K562 (cell line): ENCODE data around the gene NANOG.

ENCODE experiments used
- EZH2 ChIP-seq: IDR thresholded peaks from 2 replicates; pipeline ENCODE4 v1.6.1; 2012; ENCODE audit warnings: low read depth, mild to moderate bottlenecking, inconsistent platforms, low read length, borderline replicate concordance
- GATA2 ChIP-seq: sonication (generic); formaldehyde crosslinking; IDR thresholded peaks from 2 replicates; pipeline ENCODE4 v1.4.0; 2020; ENCODE audit warnings: mild to moderate bottlenecking, missing genetic modification reagents
- MTA2 ChIP-seq: fragments of 450-650 bp; IDR thresholded peaks from 2 replicates; pipeline ENCODE4 v1.6.1; 2016; ENCODE audit warnings: low read depth
- MYC ChIP-seq, 2 experiments: fragments of 250-450 bp in 1 of 2; sonication (Bioruptor Pico) in 1 of 2; IDR thresholded peaks; 2 replicates each; pipeline versions ENCODE4 v1.5.1 to v1.6.1; 2012 to 2021; ENCODE audit warnings: low read depth in 2 of 2, borderline replicate concordance in 1 of 2, improper control_type of control experiment in 1 of 2, low read length in 1 of 2, mild to moderate bottlenecking in 1 of 2, moderate library complexity in 1 of 2
- POLR2A ChIP-seq: fragments of 450-650 bp; conservative IDR thresholded peaks from 2 replicates; pipeline ENCODE4 v1.6.1; 2016
- POLR3A ChIP-seq: IDR thresholded peaks from 2 replicates; pipeline ENCODE4 v1.6.1; 2011; ENCODE audit warnings: borderline replicate concordance, mild to moderate bottlenecking, moderate library complexity; ENCODE audit not compliant: insufficient read length, insufficient read depth; ENCODE audit errors: extremely low read depth
- SMAD1 ChIP-seq: fragments of 150-350 bp; IDR thresholded peaks from 2 replicates; pipeline ENCODE4 v1.6.1; 2014; ENCODE audit warnings: low read length, low read depth; ENCODE audit not compliant: partially characterized antibody
- SP2 ChIP-seq: IDR thresholded peaks from 2 replicates; pipeline ENCODE4 v1.6.1; 2011; ENCODE audit warnings: mild to moderate bottlenecking, low read depth, low read length, moderate library complexity; ENCODE audit not compliant: poor library complexity, severe bottlenecking; ENCODE audit errors: extremely low read depth
- TF ChIP-seq, protein P1 (sequence below), 3 experiments: IDR thresholded peaks in 2 of 3; conservative IDR thresholded peaks in 1 of 3; 2 replicates each; pipeline ENCODE4 v1.5.1; 2011 to 2012; ENCODE audit warnings: low read length in 3 of 3, mild to moderate bottlenecking in 3 of 3, control low read depth in 2 of 3, improper control_type of control experiment in 1 of 3, inconsistent platforms in 1 of 3, low read depth in 1 of 3, mixed read lengths in 1 of 3, moderate library complexity in 1 of 3; ENCODE audit not compliant: insufficient read depth in 2 of 3

DNA sequence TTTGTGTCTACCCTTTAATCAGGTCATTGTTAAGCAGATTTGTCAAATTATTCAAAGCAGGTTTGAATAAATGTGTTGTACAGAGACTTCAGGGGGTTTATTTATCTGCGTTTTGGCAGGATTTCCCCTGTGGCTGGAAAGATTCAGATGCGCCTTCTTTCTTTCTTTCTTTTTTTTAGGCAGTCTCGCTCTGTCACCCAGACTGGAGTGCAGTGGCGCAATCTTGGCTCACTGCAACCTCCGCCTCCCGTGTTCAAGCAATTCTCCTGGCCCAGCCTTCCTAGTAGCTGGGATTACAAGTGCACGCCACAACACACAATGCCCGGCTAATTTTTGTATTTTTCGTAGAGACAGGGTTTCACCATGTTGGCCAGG is 30.4 kb upstream of the NANOG start:
- TF ChIP-seq SMAD1 (no peak), SP2 (no peak), MYC (IDR thresholded peaks at IDR 0.05; ENCODE audit: low read depth, low read length) (no peak), MYC (CRISPR knock-in tag; IDR thresholded peaks at IDR 0.05; ENCODE audit: borderline replicate concordance, low read depth) (no peak), EZH2 (no peak), GATA2 (CRISPR knock-in tag) (no peak), MTA2 (no peak), POLR2A (no peak), POLR3A (no peak)
- TF ChIP-seq, protein P1, sequence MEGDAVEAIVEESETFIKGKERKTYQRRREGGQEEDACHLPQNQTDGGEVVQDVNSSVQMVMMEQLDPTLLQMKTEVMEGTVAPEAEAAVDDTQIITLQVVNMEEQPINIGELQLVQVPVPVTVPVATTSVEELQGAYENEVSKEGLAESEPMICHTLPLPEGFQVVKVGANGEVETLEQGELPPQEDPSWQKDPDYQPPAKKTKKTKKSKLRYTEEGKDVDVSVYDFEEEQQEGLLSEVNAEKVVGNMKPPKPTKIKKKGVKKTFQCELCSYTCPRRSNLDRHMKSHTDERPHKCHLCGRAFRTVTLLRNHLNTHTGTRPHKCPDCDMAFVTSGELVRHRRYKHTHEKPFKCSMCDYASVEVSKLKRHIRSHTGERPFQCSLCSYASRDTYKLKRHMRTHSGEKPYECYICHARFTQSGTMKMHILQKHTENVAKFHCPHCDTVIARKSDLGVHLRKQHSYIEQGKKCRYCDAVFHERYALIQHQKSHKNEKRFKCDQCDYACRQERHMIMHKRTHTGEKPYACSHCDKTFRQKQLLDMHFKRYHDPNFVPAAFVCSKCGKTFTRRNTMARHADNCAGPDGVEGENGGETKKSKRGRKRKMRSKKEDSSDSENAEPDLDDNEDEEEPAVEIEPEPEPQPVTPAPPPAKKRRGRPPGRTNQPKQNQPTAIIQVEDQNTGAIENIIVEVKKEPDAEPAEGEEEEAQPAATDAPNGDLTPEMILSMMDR (IDR thresholded peaks at IDR 0.05 in 2 of 3, conservative IDR thresholded peaks at IDR 0.05 in 1 of 3; ENCODE audit: insufficient read depth in 2 of 3, low read depth in 1 of 3, low read length in 3 of 3), result no peak
